ENCODE data around the gene IGFBP2.

GRCh38 chr2:216635171-216635570 lies 2.0 kb downstream of the IGFBP2 start:
- TF ChIP-seq CTCF (conservative IDR thresholded peaks at IDR 0.05; ENCODE audit: low read depth in 2 of 2) (no peak), STAT1 (IDR thresholded peaks at IDR 0.05; ENCODE audit: unreplicated experiment) (no peak), POLR2AphosphoS5 (IDR thresholded peaks at IDR 0.05; ENCODE audit: low read depth) (no peak), EZH2 (IDR thresholded peaks at IDR 0.05; ENCODE audit: low read depth, unreplicated experiment) (no peak), ETS1 (IDR thresholded peaks at IDR 0.05) (no peak), ZNF114 (CRISPR knock-in tag; IDR thresholded peaks at IDR 0.05) (no peak), EZH2phosphoT487 (IDR thresholded peaks at IDR 0.05; ENCODE audit: unreplicated experiment) (no peak), REST (IDR thresholded peaks at IDR 0.05; ENCODE audit: unreplicated experiment) (no peak), JUNB (IDR thresholded peaks at IDR 0.05; ENCODE audit: unreplicated experiment) (no peak), CREB1 (CRISPR knock-in tag; IDR thresholded peaks at IDR 0.05; ENCODE audit: low read depth) (no peak), ZNF462 (CRISPR knock-in tag; IDR thresholded peaks at IDR 0.05) (no peak)
